Measurements from ENCODE around the gene G0S2. TPM values are rescaled to one million over a fixed set of nuclear protein-coding genes. Genes with fewer than 3 reads are reported as not detected.

Gene G0S2
- total RNA-seq, 1 experiment from 2014 or later = 0.35 TPM

DNA sequence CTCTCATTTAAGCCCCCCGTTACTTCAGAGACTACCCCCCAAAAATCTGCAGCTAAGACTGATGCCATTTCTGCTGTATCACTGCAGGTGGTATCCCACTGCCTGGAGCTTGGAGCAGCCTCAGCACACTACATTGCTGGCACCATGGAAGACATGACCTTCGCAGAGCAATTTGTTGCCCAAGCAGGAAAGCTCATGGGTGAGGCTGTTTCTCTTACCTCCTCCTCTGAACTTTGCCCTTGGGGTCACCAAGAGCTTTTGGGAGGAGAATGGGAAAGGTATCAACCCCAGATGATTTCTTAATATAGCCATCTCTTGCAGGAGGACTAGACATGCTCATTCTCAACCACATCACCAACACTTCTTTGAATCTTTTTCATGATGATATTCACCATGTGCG is 31.4 kb downstream of the G0S2 start:
- no CpG with 5 or more reads among the region's 3 CpGs for WGBS (ENCODE audit: extremely low coverage, insufficient read length, low lambda C conversion rate)
- H3K36me3 Mint-ChIP-seq (ENCODE audit: insufficient read depth in 1 of 3, low read depth in 3 of 3) = no peaks in the 10 kb centered on the region
- H4K20me1 ChIP-seq (ENCODE audit: control insufficient read depth, insufficient read depth, insufficient read length) = no peaks in the 10 kb centered on the region

More for the DNA sequence above, 31.4 kb downstream of the G0S2 start:
- H2BK120ac ChIP-seq (ENCODE audit: low read depth, low read length, poor library complexity, severe bottlenecking) = no peak overlapping the region
- H3K56ac ChIP-seq (ENCODE audit: insufficient read length, low read depth, low read length) = no peak overlapping the region
- no peak overlapping the region for H3K4me2 ChIP-seq (ENCODE audit: insufficient read depth, insufficient read length, low read length)
- H3K79me2 ChIP-seq (ENCODE audit: insufficient read depth, low read length) = no peaks in the 10 kb centered on the region
- no peak overlapping the region for H2BK5ac ChIP-seq (ENCODE audit: insufficient read length, low read length)
- no peak overlapping the region for H3K23ac ChIP-seq (ENCODE audit: insufficient read length, low read depth, low read length)
- H3K9me3 ChIP-seq (ENCODE audit: control insufficient read depth, low read depth, low read length) = no peaks in the 10 kb centered on the region
- H3K4ac ChIP-seq (ENCODE audit: low read depth, low read length) = no peak overlapping the region
- H2AK5ac ChIP-seq (ENCODE audit: insufficient read length, low read length) = no peak overlapping the region
- TF ChIP-seq, protein P1, sequence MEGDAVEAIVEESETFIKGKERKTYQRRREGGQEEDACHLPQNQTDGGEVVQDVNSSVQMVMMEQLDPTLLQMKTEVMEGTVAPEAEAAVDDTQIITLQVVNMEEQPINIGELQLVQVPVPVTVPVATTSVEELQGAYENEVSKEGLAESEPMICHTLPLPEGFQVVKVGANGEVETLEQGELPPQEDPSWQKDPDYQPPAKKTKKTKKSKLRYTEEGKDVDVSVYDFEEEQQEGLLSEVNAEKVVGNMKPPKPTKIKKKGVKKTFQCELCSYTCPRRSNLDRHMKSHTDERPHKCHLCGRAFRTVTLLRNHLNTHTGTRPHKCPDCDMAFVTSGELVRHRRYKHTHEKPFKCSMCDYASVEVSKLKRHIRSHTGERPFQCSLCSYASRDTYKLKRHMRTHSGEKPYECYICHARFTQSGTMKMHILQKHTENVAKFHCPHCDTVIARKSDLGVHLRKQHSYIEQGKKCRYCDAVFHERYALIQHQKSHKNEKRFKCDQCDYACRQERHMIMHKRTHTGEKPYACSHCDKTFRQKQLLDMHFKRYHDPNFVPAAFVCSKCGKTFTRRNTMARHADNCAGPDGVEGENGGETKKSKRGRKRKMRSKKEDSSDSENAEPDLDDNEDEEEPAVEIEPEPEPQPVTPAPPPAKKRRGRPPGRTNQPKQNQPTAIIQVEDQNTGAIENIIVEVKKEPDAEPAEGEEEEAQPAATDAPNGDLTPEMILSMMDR (conservative IDR thresholded peaks at IDR 0.05) = no peak
- no peaks in the 10 kb centered on the region; the same call in 1 of the 2 replicates for H3K4me1 ChIP-seq (ENCODE audit: insufficient read depth, low read length)
- H2AFZ ChIP-seq (ENCODE audit: low read length) = no peak overlapping the region
- no peak overlapping the region for H3K9ac ChIP-seq (ENCODE audit: extremely low read depth, insufficient read length, low read length)
- H3K27me3 Mint-ChIP-seq (ENCODE audit: low read depth) = peaks cover 18% of the 10 kb centered on the region
- H3K23me2 ChIP-seq (ENCODE audit: insufficient read length, low read depth, low read length, poor library complexity, severe bottlenecking) = no peaks in the 10 kb centered on the region
- no peaks in the 10 kb centered on the region for H3K27me3 ChIP-seq (ENCODE audit: insufficient read depth, low read length)
- no peak overlapping the region for H2BK20ac ChIP-seq (ENCODE audit: low read depth, low read length, poor library complexity, severe bottlenecking)
- no peak overlapping the region for H4K91ac ChIP-seq (ENCODE audit: insufficient read length, low read depth, low read length)
- no peak overlapping the region for H4K5ac ChIP-seq (ENCODE audit: insufficient read length, low read depth, low read length)
- H3K18ac ChIP-seq (ENCODE audit: insufficient read length, low read depth, low read length) = no peak overlapping the region
- H3K4me3 Mint-ChIP-seq = no peak overlapping the region
- no peak for DNase-seq
- no peak overlapping the region for H4K8ac ChIP-seq (replicated peaks; ENCODE audit: insufficient read length, low read depth, low read length)
- no peak overlapping the region for H3K27ac ChIP-seq (ENCODE audit: insufficient read length, low read depth, low read length)
- H3T11ph ChIP-seq (ENCODE audit: low read length) = no peak overlapping the region
- no peaks in the 10 kb centered on the region for H3K79me1 ChIP-seq (ENCODE audit: insufficient read depth, low read depth, low read length, poor library complexity, severe bottlenecking)
- H3K4me1 Mint-ChIP-seq = peaks cover 7 to 12% of the 10 kb centered on the region in 2 experiments
- H3K14ac ChIP-seq (ENCODE audit: insufficient read depth, low read length) = no peak overlapping the region
- no peak overlapping the region for H2BK12ac ChIP-seq (ENCODE audit: insufficient read length, low read depth, low read length)
- no peaks in the 10 kb centered on the region for H3K9me3 Mint-ChIP-seq
- H2BK15ac ChIP-seq (ENCODE audit: low read depth, low read length) = no peak overlapping the region
- H3K27ac Mint-ChIP-seq = 0 out of 7 replicates have a peak overlapping the region, but pooled peaks of 1 of the 3 experiments have one; percentile 13
